GM12873 (cell line): Measurements from ENCODE around the gene RPL15.

ENCODE experiments used
- CTCF ChIP-seq: IDR thresholded peaks from 2 replicates; pipeline ENCODE4 v1.5.1; 2012; ENCODE audit warnings: low read depth, mild to moderate bottlenecking, moderate library complexity, low read length, control low read depth; ENCODE audit not compliant: insufficient read depth; ENCODE audit errors: missing control alignments

The RPL15 gene

GRCh38 chr3:23875113-23875725, 41.7 kb upstream of the RPL15 start:
- TF ChIP-seq CTCF: no peak

GRCh38 chr3:23876923-23877322, 40.0 kb upstream of the RPL15 start:
- no peak for TF ChIP-seq CTCF

- no peak for TF ChIP-seq CTCF
Measured at GRCh38 chr3:23877329-23877980, 39.5 kb upstream of the RPL15 start.

GRCh38 chr3:23879485-23879884, 37.4 kb upstream of the RPL15 start:
- no peak for TF ChIP-seq CTCF

GRCh38 chr3:23880703-23881339, 36.1 kb upstream of the RPL15 start:
- no peak for TF ChIP-seq CTCF

- no peak for TF ChIP-seq CTCF
Measured at GRCh38 chr3:23882487-23882918, 34.4 kb upstream of the RPL15 start.

GRCh38 chr3:23884481-23884880, 32.5 kb upstream of the RPL15 start:
- no peak for TF ChIP-seq CTCF
